HG03066 (cell line): ENCODE results near the gene CCDC86.
"Not testable (repeated sequence)": the region's sequence is repeated elsewhere in the genome, so short reads cannot be mapped to it uniquely, and the experiment has no call there.

Source experiments
- ATAC-seq: cut with Tn5 transposase; IDR thresholded peaks from one replicate; pipeline ENCODE4 v1.9.1; 2021; ENCODE audit warnings: low read depth; ENCODE audit not compliant: unreplicated experiment

The CCDC86 gene, protein sequence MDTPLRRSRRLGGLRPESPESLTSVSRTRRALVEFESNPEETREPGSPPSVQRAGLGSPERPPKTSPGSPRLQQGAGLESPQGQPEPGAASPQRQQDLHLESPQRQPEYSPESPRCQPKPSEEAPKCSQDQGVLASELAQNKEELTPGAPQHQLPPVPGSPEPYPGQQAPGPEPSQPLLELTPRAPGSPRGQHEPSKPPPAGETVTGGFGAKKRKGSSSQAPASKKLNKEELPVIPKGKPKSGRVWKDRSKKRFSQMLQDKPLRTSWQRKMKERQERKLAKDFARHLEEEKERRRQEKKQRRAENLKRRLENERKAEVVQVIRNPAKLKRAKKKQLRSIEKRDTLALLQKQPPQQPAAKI

DNA sequence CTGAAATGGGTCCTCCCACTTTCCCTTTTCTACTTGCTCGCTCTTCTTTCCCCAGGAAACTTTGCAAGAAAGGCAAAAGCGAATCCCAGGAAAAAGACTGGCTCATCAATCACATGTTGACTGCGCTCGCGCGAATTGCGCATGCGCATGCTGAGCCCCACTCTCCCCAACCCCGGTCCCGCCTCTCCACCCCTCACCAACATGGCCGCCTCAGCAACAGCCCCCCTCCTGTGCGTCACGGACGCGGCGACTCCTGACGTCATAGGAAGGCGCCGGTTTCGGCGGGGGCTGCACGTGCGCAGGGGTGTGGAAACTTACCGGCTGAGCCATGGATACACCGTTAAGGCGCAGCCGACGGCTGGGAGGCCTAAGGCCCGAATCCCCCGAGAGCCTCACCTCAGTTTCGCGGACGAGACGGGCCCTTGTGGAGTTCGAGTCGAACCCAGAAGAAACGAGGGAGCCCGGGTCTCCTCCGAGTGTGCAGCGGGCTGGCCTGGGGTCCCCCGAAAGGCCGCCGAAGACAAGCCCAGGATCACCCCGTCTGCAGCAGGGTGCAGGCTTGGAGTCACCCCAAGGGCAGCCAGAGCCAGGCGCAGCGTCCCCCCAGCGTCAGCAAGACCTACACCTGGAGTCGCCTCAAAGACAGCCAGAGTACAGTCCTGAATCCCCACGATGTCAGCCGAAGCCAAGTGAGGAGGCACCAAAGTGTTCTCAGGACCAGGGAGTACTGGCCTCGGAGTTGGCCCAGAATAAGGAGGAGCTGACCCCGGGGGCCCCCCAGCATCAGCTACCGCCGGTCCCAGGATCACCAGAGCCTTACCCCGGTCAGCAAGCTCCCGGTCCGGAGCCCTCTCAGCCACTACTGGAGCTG is at the start of gene CCDC86:
Gene CCDC86, plus strand, starts transcription at position 317 of the 871 bp plus-strand sequence. Its CDS starts 12 bp downstream, at position 329.
- ATAC-seq: peak; percentile 72

DNA sequence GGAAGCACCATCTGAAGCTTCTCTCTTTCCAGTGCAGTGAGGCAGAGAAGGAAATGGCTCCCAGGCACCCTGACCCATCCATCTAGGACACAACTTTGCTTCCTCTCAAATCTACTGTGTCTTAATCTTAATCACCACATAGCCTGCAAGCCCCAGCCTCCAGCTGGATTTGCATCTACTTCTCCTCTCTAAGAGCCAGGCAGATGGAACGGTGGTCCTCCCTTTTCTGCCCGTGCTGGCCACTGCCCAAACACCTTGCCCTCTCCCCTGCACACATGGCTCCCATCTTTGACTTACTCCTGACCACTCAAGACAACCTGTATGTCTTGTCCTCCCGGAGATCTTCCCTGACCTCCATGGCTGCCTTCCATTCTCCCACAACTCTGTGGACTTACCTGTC is 49.4 kb upstream of the CCDC86 start:
- no peak for ATAC-seq

DNA sequence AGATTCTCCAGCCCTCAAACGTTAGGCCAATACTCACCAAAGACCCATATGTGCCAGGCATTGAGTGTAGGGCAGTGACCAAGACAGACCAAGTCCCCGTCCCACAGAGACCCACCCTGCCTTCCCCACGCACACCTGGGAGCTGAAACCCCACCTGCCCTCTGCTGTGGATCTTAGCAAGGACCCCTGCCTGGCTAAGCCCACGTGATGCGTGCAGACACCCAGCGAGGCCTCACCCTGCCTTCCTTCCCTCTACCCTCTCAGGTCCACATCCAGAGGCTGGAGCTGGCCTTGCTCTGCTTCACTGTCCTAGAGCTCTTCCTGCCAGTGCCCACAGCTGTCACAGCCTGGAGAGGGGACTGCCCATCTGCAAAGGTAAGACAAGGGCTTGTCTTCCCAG is 46.6 kb upstream of the CCDC86 start:
- no peak for ATAC-seq

DNA sequence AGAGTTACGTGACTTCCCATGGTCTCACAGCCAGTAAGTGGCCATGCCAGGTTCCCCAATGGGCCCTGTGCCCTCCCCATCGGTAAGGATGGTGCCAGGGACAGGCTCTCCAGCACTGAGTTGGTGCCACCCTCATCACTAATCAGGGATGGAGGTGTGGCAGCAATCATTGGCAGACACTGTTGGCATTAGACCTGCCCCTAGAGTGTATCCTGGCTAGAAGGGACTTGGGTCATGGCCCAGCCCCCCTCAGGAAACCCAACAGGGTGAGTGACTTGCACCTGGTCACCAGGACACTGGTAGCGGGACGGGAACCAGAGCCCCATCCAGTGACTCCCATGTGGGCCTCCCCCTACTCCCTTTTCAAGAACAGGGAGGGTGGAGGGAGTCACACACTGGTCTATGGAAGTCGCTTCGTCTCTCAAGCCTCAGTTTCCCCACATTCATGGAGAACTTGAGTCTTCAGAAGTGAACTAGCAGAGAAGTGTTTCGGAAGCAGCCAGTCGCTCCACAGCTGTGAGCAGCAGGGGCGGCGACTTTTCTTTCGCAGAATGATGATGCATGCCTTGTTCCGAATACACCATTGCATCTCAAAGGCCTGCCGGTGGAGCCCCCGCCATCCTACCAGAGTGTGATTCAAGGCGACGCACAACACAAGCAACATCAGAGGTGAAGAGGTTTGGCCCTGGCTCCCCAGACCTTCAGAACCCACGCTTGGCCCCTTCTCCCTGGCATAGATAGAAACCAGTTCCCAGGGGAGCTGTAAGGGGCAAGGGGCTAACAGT is 43.9 kb upstream of the CCDC86 start:
- no peak for ATAC-seq

DNA sequence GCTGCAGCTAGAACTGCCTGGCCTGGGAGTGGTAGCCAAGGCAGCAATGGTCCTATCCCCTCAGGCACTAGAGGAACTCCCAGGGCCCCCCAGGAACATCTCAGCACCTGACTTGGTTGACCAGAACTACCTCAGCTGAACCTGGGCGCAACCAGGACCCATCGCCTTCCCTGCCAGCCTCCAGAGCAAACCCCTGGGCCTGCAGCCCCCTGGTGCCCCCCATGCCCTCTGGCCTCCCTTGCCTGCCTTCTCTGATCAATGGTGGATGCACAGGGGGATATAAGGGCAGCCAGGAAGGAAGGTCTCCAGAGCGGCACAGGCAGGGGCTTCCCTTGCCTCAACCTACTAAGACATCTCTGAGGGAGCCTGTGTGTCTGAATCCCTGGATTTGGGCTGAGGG is 43.3 kb upstream of the CCDC86 start:
- no peak for ATAC-seq

DNA sequence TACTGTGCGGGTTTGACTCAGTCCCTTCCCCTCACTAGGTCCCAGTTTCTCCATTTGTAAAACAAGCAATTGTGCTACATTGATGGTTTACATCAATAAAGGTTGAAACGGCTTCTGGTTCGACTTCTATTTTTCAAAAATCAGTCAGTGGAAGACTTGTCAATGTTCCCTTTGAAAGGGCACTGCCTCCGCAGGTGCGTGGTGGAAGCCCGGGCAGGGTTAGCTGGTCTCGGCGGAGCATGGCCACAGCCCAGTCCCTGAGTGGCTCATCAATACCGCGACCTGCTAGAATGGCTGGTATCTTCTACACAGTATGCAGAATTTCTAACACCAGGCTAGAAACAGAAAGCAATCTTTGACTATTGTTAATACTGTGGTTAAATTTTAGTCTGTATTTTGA is 40.7 kb upstream of the CCDC86 start:
- ATAC-seq: no peak

DNA sequence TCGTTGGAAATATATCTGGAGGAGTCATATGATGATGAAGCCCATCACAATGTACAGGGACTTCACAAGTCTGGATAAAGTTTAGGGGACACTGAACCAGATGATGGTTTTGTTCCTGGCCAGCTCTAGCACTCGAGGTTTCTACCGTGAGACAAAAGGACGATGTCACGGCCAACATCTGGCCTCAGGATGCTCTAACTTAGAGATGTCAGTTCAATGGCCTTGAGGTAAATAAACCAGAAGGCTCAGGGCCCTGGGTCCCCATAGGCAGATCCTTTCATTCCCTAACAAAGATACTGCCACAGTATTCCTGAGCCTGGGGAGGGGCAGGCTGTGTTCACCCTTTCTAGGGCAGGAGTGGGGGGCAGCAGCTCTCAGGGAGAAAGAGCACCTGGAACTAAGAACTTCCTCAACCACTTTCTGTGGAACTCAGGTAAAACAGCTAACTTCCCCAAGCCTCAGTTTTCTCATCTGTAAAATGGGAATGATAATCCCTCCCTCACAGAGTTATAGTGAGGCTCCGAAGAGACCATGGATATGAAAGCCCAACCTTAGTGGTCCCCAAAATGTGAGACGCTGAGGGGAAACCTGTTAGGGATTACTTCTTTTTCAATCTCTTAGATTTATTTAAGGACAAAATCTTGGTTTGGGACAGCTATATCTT is 38.5 kb upstream of the CCDC86 start:
- no peak for ATAC-seq

DNA sequence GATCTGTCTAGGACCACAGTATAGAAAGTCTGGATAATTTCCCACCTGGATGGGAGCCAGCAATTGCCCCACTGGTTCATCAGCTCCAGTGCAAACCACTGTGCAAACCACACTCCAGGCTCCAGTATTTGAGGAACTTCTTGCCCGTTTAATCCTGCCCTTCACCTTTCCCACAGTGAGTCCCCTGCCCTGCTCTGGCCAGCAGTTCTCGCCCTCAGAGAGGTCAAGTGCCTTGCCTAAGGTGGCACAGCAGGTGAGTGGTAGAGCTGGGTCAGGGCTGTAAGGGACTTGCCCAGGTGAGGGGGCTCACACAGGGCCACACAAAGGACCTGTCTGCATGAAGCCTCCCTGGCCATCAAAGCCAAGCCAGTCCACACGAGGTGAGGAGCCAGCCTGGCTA is 32.7 kb upstream of the CCDC86 start:
- no peak for ATAC-seq

DNA sequence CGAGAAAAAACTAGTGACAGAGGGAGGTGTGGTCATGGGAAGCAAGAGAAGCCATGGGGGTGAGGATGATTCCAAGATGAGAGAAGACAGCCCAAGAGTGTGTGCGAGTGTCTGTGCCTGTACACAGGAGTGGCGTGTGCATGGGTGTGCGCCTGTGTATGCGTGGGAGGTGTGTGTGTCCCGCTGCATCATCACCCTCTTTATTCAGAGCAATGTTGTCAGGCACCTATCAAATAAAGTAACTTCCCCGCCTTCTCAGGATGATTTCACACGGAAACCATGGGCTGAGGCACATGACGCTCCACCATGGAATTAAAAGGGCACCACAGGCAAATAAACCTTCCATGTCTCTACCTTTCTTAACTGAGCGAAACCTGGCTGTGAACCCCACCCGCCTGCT is 32.2 kb upstream of the CCDC86 start:
- no peak for ATAC-seq

DNA sequence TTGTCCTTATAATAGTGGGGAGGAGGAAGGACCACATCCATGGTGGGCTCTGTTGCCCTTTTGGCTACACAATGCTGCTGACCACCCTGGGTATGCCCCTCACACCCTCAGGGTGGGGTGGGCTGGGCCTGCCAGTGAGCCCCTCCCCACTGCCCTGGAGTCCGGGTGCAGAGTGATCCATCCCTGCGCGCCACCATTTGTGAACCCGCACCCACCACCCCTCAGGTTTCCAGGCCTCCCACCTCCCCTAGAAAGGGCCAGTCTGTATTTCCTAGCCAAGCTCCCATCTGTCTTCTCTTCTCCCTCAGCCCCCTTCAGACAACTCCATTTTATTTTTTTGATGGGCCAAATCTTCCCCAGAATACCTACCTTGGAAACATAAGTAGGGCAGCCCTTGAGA is 31.8 kb upstream of the CCDC86 start:
- ATAC-seq: no peak

DNA sequence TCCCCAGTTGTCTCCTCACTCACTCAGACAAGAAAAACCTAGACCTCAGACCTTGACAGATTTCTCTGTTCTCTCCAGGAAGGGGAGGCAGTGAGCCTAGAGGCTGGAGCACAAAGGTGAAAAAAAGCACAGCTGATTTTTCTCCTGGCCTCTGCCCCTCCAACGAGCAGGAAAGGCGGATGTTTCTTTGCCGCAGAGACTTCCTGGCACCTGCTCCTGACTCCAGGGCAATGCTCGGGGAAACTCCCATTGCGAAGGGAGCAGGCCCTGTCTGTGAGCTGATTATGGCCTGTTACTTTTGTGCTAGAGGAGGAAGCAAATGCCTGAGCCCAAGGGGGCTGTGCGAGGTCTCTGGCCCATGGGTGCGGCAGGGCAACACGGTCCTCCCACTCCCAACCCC is 31.3 kb upstream of the CCDC86 start:
- ATAC-seq: no peak

DNA sequence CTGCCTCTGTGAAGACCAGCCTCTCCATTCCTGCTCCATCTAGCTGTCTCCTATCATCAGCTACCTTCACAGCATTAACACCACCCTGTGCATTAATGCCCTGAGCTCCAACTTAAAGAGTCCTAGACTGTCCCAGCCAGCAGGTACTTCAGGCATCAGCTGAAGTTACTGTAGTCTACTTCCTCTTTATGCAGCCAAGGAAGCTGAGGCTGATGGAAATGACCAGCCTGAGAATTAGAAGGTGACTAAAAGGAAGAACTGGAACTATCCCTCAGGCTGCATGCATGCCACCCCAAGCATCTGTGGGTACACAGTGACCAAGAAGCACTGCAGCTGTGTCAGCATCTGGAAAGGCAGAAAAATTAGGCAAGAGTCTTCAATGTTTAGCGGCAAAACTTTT is 28.6 kb upstream of the CCDC86 start:
- ATAC-seq: no peak

DNA sequence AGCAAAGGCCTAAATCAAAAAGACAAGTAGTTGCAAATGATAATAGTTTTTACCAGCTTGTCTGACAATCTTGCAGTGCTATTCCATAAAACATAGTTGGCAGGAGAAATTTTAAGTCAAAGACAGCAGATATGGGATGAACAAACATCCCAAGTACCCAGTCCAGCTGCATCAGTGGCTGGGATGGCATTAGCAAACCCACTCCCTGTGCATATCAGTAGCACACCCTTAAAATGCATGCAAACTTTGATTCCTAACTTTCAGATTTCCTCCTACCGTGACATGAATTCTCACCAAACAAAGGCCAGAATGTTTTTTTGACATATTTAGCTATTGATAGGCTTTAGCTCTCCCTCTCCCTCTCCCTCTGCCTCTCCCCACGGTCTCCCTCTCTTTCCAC is 27.8 kb upstream of the CCDC86 start:
- no peak for ATAC-seq

DNA sequence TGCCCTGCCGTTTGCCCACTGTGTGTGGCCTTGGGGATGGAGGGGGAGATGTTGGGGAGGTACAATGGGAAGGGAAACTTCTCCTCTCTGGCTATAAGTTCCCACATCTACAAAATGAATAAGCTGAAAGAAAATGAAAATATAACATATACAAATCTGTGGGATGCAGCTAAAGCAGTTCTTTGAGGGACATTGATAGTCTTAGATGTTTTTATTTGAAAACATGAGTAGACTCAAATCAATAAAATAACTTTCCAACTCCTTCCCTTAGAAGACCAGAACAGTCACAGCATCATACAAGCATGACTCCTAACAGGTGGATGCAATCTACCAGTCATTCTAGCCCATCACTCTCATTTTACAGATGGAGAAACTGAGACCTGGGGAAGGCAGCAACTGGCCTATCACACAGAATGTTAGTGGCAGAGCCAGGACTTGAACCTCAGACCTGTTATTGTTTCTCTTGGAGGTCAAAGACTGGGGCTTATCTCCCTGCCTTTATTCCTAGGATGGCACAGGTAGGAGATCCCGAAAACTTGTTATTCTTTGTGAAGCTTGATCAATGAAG is 25.2 kb upstream of the CCDC86 start:
- ATAC-seq: no peak

DNA sequence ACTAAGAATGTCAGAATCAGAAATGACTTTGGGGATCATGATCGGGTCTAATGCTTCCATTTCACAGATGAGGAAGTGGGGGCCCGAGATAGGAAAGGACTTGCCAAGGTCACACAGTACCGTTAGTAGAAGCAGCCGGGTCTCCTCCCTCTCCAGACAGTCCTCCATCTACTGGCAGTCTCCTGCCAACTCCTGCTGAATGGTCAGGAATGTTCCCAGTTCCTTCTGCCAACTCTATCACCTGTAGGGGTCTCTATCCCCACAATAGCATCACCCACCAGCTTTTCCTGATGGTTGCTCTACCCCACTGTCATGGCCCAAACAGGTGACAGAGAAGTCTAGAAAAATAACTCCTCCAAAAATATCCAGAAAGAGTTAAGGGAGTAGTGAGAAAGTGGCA is 23.9 kb upstream of the CCDC86 start:
- no peak for ATAC-seq

DNA sequence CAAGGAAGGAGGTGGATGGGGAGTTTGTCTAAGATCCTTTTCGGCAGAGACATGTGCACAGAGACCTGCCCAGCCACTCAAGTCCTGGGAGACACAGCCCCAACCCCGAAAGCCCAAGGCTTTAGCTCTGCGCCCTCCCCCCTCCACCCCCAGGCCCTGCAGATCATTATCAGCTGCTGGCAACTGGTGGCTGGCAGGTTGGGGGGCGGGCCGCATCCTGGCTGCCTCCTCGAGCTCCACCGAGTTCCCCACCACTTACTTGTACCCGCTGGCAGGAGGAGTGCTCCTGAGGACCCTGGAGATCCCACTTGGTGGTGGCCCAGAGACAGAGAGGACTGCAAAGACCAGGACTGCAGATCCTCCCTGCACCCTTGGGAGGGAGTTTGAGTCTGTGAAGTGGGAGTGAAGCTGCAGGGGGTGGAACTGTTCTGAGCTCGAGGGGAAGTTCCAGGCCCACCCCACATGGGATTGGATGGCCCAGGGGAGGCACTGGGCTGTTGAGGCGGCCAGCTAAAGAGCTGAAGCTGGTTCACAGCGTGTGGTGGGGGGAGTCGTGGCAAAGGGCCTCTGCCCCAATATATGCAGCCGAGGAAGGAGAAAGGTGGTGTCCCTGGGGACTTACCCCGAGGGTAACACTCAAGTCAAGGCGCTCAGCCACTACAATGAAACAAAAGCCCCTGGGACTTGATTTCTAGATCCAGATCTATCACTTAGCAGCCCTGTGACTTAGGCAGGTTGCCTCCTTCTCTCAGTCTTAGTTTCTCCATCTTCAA is 19.9 kb upstream of the CCDC86 start:
- no peak for ATAC-seq

DNA sequence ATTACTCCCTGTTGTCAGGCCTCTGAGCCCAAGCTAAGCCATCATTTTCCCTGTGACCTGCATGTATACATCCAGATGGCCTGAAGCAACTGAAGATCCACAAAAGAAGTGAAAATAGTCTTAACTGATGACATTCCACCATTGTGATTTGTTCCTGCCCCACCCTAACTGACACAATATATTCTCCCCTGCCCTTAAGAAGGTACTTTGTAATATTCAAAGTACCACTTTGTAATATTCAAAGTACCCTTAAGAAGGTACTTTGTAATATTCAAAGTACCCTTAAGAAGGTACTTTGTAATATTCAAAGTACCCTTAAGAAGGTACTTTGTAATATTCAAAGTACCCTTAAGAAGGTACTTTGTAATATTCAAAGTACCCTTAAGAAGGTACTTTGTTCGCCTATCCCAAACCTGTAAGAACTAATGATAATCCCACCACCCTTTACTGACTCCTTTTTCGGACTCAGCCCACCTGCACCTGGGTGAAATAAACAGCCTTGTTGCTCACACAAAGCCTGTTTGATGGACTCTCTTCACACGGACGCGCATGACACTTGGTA is 18.1 kb upstream of the CCDC86 start:
- ATAC-seq: not testable (repeated sequence)

DNA sequence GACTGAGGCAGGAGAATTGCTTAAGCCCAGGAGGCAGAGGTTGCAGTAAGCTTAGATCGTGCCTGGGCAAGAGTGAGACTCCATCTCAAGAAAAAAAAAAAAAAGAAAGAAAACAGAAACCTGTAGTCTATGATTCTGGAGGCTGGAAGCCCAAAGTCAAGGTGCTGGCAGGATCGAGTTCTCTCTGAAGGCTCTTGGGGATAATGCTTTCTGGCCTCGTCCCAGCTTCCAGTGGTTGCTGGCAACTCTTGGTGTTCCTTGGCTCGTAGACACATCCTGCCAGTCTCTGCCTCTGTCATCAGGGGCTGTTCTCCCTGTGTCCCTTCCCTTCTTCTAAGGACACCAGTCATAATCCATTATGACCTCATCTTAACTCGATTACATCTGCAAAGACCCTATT is 16.8 kb upstream of the CCDC86 start:
- ATAC-seq: no peak

DNA sequence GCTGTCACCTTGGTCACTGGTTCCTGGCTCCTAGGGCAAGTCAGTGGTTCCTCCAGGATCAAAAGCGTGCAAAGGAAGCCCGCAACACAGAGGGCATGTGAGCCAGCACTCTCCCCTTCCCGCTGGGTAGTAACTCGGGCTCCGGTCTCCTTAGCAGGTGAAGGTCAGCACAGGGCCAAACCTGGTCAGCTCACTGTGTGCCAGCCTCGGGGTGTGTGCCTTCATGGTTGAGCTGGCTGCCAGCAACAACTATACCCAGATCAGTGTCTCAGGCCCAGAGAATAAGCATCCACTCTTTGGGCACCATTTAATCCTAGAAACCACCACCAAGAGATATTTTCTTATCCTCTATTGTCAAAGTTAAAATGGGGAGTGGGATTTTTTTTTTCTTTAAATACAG is 16.1 kb upstream of the CCDC86 start:
- ATAC-seq: no peak
